Measurements from ENCODE around the gene CSH1. TPM values are rescaled to one million over a fixed set of nuclear protein-coding genes. Genes with fewer than 3 reads are reported as not detected.
A peak's percentile ranks its signal among the peaks of the same experiment; 100 is the strongest.

CSH1 gene
- total and polyA plus RNA-seq, 2 donors (not counting 1 experiment from before 2014, with no cell fraction given), result not detected

DNA sequence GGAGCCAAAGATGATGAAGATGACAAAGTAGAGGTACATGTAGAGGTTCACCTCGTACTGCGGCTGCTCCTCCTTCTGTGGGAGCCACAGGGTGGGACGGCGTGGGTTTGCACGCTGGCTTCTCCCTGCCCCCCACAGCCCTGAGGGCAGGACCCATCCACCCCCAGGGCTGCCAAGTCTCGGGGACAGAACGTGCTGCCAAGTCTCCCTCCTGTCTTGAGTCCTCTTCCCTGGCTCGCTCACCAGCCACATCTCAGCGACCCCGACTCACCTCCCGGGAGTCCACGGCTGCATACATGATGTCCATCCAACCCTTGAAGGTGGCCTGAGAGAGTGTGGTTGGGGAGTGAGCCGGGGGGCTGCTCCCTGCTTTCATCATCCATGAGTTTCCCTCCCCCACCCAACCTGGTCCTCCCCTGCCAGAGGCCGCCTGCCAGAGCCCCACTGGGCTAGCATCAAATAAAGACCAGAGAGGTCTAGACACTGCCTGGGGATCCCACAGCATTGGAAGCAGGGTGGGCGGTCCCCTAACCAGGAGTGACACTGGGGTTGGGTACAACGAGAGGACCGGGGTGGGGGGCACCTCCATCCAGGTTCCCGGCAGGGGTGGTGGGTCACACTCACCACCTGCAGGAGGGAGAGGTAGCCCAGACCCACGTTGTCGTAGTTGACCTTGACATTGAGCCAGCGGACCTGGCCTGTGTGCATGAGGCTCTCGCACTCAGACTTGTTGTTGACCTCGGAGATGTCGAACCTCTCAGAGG, 48.5 kb upstream of the CSH1 start:
- H3K27ac ChIP-seq (ENCODE audit: low read length in 2 of 2), result peak overlapping the region; percentile 72 to 84
- H2AFZ ChIP-seq (ENCODE audit: insufficient read depth, low read depth, low read length, poor library complexity, severe bottlenecking), result no peak overlapping the region
- 88% methylated on average over 14 of the region's 24 CpGs for WGBS (ENCODE audit: insufficient coverage)
- no peaks in the 10 kb centered on the region for H3K36me3 ChIP-seq (replicated peaks in 1 of 2; ENCODE audit: control extremely low read depth in 1 of 2, control insufficient read depth in 1 of 2, extremely low read depth in 1 of 2, insufficient read depth in 2 of 2, low read length in 1 of 2)
- H3K9ac ChIP-seq (ENCODE audit: low read length), result no peak overlapping the region
- DNase-seq, result no peak
- TF ChIP-seq, protein P1, sequence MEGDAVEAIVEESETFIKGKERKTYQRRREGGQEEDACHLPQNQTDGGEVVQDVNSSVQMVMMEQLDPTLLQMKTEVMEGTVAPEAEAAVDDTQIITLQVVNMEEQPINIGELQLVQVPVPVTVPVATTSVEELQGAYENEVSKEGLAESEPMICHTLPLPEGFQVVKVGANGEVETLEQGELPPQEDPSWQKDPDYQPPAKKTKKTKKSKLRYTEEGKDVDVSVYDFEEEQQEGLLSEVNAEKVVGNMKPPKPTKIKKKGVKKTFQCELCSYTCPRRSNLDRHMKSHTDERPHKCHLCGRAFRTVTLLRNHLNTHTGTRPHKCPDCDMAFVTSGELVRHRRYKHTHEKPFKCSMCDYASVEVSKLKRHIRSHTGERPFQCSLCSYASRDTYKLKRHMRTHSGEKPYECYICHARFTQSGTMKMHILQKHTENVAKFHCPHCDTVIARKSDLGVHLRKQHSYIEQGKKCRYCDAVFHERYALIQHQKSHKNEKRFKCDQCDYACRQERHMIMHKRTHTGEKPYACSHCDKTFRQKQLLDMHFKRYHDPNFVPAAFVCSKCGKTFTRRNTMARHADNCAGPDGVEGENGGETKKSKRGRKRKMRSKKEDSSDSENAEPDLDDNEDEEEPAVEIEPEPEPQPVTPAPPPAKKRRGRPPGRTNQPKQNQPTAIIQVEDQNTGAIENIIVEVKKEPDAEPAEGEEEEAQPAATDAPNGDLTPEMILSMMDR (IDR thresholded peaks at IDR 0.05), result no peak
- TF ChIP-seq EZH2 (IDR thresholded peaks at IDR 0.05; ENCODE audit: borderline replicate concordance, insufficient read depth, low read depth, low read length, poor library complexity, severe bottlenecking), result no peak
- H3K4me3 Mint-ChIP-seq, result peak overlapping the region; percentile 89
- peaks cover 46% of the 10 kb centered on the region for H3K4me1 Mint-ChIP-seq
- intact Hi-C loops (cut with micrococcal nuclease), result no loop called here
- CTCF ChIA-PET, result interaction anchor here (0.9 to 3.4 kb wide), 12 partner anchors 12 to 201 kb away, joined by 3 to 834 read pairs (median 16); partner anchors contain the start of genes CD79B, CSHL1, GH1 and ICAM2
- peaks cover 26% of the 10 kb centered on the region for H3K79me2 ChIP-seq (ENCODE audit: control insufficient read depth, insufficient read depth, low read length)
- H3K4me2 ChIP-seq (replicated peaks; ENCODE audit: low read depth, low read length, poor library complexity, severe bottlenecking), result peak overlapping the region; percentile 93
- no peak for ATAC-seq (ENCODE audit: low read depth)
- POLR2A ChIA-PET, result interaction anchor here (1.7 to 3.0 kb wide), 3 partner anchors 7 to 24 kb away, joined by 21 to 360 read pairs (median 160); partner anchors contain the start of genes CD79B and GH1
- no peaks in the 10 kb centered on the region for H3K27me3 Mint-ChIP-seq
- H3K27me3 ChIP-seq (replicated peaks in 1 of 4; ENCODE audit: control extremely low read depth in 1 of 4, control insufficient read depth in 3 of 4, insufficient read depth in 4 of 4, low read length in 3 of 4), result no peaks in the 10 kb centered on the region
- no peaks in the 10 kb centered on the region for H3K9me3 Mint-ChIP-seq (ENCODE audit: insufficient read depth)
- H3K27ac Mint-ChIP-seq, result peak overlapping the region; percentile 99
- H4K20me1 ChIP-seq (ENCODE audit: control insufficient read depth, insufficient read depth, low read length, poor library complexity, severe bottlenecking), result no peaks in the 10 kb centered on the region
- peaks cover 26 to 54% of the 10 kb centered on the region in 2 donors for H3K4me1 ChIP-seq (ENCODE audit: control insufficient read depth in 2 of 2, insufficient read depth in 2 of 2, low read length in 2 of 2)
- peaks cover 0 to 11% (median 0%) of the 10 kb centered on the region in 3 donors for H3K9me3 ChIP-seq (ENCODE audit: control extremely low read depth in 1 of 3, control insufficient read depth in 2 of 3, insufficient read depth in 1 of 3, low read length in 2 of 3)
- H3K4me3 ChIP-seq (ENCODE audit: control extremely low read depth in 1 of 5, extremely low read depth in 1 of 5, insufficient read depth in 1 of 5, low read depth in 2 of 5, low read length in 4 of 5), result no peak overlapping the region

DNA sequence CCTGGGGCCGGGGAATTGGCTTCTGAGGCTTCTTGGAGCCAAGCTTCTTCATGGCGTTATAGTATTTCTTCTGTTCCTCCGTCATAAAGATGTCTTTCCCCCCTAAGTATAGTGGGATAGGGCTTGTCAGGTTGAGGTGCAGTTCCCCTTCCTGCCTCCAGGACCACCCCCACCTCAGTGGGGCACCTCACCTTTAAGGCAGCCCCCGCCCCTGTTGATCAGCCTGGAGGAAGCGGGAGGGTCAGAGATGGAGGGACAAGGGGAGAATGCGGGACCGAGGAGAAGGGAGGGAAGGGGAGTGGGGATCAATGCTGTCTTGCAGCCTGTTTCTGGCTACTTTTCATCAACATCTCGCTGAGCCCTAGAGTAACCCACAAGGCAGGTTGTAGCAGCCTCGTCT, 47.4 kb upstream of the CSH1 start:
- H2AFZ ChIP-seq (ENCODE audit: insufficient read depth, low read depth, low read length, poor library complexity, severe bottlenecking), result no peak overlapping the region
- TF ChIP-seq, protein P1 (IDR thresholded peaks at IDR 0.05), result peak; percentile 64
- TF ChIP-seq EZH2 (IDR thresholded peaks at IDR 0.05; ENCODE audit: borderline replicate concordance, insufficient read depth, low read depth, low read length, poor library complexity, severe bottlenecking), result no peak
- no peak for DNase-seq
- no peaks in the 10 kb centered on the region for H3K27me3 ChIP-seq (replicated peaks in 1 of 4; ENCODE audit: control extremely low read depth in 1 of 4, control insufficient read depth in 3 of 4, insufficient read depth in 4 of 4, low read length in 3 of 4)
- intact Hi-C loops (cut with micrococcal nuclease), result no loop called here
- WGBS (ENCODE audit: insufficient coverage), result 100% methylated on average over 2 of the region's 9 CpGs
- POLR2A ChIA-PET, result interaction anchor here (0.5 to 1.0 kb wide), 3 partner anchors 9 to 206 kb away, joined by 3 to 5 read pairs (median 4); no protein-coding TSS in a partner anchor
- H3K9me3 Mint-ChIP-seq (ENCODE audit: insufficient read depth), result no peaks in the 10 kb centered on the region
- peaks cover 54% of the 10 kb centered on the region for H3K4me1 Mint-ChIP-seq
- no peak for ATAC-seq (ENCODE audit: low read depth)
- H4K20me1 ChIP-seq (ENCODE audit: control insufficient read depth, insufficient read depth, low read length, poor library complexity, severe bottlenecking), result no peaks in the 10 kb centered on the region
- H3K9me3 ChIP-seq (ENCODE audit: control extremely low read depth in 1 of 3, control insufficient read depth in 2 of 3, insufficient read depth in 1 of 3, low read length in 2 of 3), result peaks cover 0 to 11% (median 0%) of the 10 kb centered on the region in 3 donors
- H3K27ac ChIP-seq (ENCODE audit: low read length in 2 of 2), result no peak overlapping the region
- CTCF ChIA-PET, result interaction anchor here (1.0 to 1.4 kb wide), 3 partner anchors 11 to 25 kb away, joined by 4 to 5 read pairs (median 4); partner anchors contain the start of genes CD79B and GH1
- H3K4me1 ChIP-seq (ENCODE audit: control insufficient read depth in 2 of 2, insufficient read depth in 2 of 2, low read length in 2 of 2), result peaks cover 35 to 59% of the 10 kb centered on the region in 2 donors
- no peak overlapping the region for H3K9ac ChIP-seq (ENCODE audit: low read length)
- H3K27me3 Mint-ChIP-seq, result no peaks in the 10 kb centered on the region
- H3K4me3 Mint-ChIP-seq, result peak overlapping the region; percentile 53
- H3K79me2 ChIP-seq (ENCODE audit: control insufficient read depth, insufficient read depth, low read length), result peaks cover 15% of the 10 kb centered on the region
- no peak overlapping the region for H3K4me3 ChIP-seq (ENCODE audit: control extremely low read depth in 1 of 5, extremely low read depth in 1 of 5, insufficient read depth in 1 of 5, low read depth in 2 of 5, low read length in 4 of 5)
- H3K27ac Mint-ChIP-seq, result peak overlapping the region; percentile 91
- no peak overlapping the region for H3K4me2 ChIP-seq (replicated peaks; ENCODE audit: low read depth, low read length, poor library complexity, severe bottlenecking)
- no peaks in the 10 kb centered on the region for H3K36me3 ChIP-seq (replicated peaks in 1 of 2; ENCODE audit: control extremely low read depth in 1 of 2, control insufficient read depth in 1 of 2, extremely low read depth in 1 of 2, insufficient read depth in 2 of 2, low read length in 1 of 2)
